ENCODE measurements around the gene CAMK2D. TPM values are rescaled to one million over a fixed set of nuclear protein-coding genes. Genes with fewer than 3 reads are reported as not detected.

Gene CAMK2D
- total RNA-seq, 4 donors from 2014 or later: 45.9 to 67.1 (median 56.2) TPM

- Histone ChIP-seq H3K27me3 (no peaks in the 10 kb centered on the region), H3K4me1 (peaks cover 0 to 40% (median 16%) of the 10 kb centered on the region in 3 donors), H3K27ac (no peak overlapping the region), H3K9me3 (no peaks in the 10 kb centered on the region), H3K4me3 (no peak overlapping the region), H3K36me3 (no peaks in the 10 kb centered on the region)
- ATAC-seq: no peak
- TF ChIP-seq EP300 (IDR thresholded peaks at IDR 0.05) (no peak), POLR2AphosphoS5 (IDR thresholded peaks at IDR 0.05) (no peak), POLR2A (IDR thresholded peaks at IDR 0.05) (no peak)
- TF ChIP-seq, protein P1, sequence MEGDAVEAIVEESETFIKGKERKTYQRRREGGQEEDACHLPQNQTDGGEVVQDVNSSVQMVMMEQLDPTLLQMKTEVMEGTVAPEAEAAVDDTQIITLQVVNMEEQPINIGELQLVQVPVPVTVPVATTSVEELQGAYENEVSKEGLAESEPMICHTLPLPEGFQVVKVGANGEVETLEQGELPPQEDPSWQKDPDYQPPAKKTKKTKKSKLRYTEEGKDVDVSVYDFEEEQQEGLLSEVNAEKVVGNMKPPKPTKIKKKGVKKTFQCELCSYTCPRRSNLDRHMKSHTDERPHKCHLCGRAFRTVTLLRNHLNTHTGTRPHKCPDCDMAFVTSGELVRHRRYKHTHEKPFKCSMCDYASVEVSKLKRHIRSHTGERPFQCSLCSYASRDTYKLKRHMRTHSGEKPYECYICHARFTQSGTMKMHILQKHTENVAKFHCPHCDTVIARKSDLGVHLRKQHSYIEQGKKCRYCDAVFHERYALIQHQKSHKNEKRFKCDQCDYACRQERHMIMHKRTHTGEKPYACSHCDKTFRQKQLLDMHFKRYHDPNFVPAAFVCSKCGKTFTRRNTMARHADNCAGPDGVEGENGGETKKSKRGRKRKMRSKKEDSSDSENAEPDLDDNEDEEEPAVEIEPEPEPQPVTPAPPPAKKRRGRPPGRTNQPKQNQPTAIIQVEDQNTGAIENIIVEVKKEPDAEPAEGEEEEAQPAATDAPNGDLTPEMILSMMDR (IDR thresholded peaks at IDR 0.05): no peak
Observed at GRCh38 chr4:113678641-113679040, 82.9 kb downstream of the CAMK2D start.

DNA sequence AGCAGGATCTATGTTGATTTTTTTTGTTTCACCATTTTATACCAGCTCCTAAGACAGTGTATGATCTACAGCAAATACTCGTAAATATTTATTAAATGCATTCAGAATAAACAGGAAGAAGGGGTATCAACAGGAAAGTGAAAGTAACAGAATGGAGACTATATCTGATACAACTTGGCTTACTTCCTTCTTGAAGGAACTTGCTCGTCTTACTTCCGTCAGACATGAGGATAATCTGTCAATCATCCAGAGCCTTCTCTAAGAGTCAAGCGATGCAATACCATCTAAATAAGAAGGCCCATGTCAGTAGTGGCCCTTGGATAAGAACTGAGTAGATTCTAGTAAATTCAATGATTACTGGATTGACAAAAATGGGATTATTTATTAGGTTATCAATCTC is 84.2 kb downstream of the CAMK2D start:
- Histone ChIP-seq H3K27ac (no peak overlapping the region), H3K4me1 (peaks cover 0 to 39% (median 12%) of the 10 kb centered on the region in 3 donors), H3K4me3 (no peak overlapping the region), H3K27me3 (no peaks in the 10 kb centered on the region), H3K36me3 (no peaks in the 10 kb centered on the region), H3K9me3 (no peaks in the 10 kb centered on the region)
- ATAC-seq: no peak
- 79 to 86% methylated on average over 4 of the region's 4 CpGs for WGBS, 2 donors (ENCODE audit: low coverage in 1 of 2)
- TF ChIP-seq EP300 (IDR thresholded peaks at IDR 0.05): no peak
- no peak for TF ChIP-seq POLR2AphosphoS5 (IDR thresholded peaks at IDR 0.05)
- TF ChIP-seq POLR2A (IDR thresholded peaks at IDR 0.05): no peak
- TF ChIP-seq, protein P1 (IDR thresholded peaks at IDR 0.05): no peak

- Histone ChIP-seq H3K27ac (no peak overlapping the region), H3K4me1 (peaks cover 0 to 39% (median 12%) of the 10 kb centered on the region in 3 donors), H3K27me3 (no peaks in the 10 kb centered on the region), H3K4me3 (no peak overlapping the region), H3K9me3 (peaks cover 0 to 2% (median 0%) of the 10 kb centered on the region in 3 donors), H3K36me3 (no peaks in the 10 kb centered on the region)
- 47 to 63% methylated on average over 2 of the region's 2 CpGs for WGBS, 2 donors (ENCODE audit: low coverage in 1 of 2)
- ATAC-seq: no peak
- TF ChIP-seq, protein P1 (IDR thresholded peaks at IDR 0.05): no peak
Observed at GRCh38 chr4:113675731-113676697, 85.5 kb downstream of the CAMK2D start.

GRCh38 chr4:113674733-113675132 is 86.8 kb downstream of the CAMK2D start:
- WGBS, 2 donors (ENCODE audit: low coverage in 1 of 2): 77 to 85% methylated on average over 2 of the region's 2 CpGs
- no peak for TF ChIP-seq POLR2AphosphoS5 (IDR thresholded peaks at IDR 0.05)
- Histone ChIP-seq H3K9me3 (peaks cover 0 to 2% (median 0%) of the 10 kb centered on the region in 3 donors), H3K4me1 (peaks cover 0 to 39% (median 12%) of the 10 kb centered on the region in 3 donors), H3K27me3 (no peaks in the 10 kb centered on the region), H3K27ac (no peak overlapping the region), H3K4me3 (no peak overlapping the region), H3K36me3 (no peaks in the 10 kb centered on the region)
- no peak for ATAC-seq

DNA sequence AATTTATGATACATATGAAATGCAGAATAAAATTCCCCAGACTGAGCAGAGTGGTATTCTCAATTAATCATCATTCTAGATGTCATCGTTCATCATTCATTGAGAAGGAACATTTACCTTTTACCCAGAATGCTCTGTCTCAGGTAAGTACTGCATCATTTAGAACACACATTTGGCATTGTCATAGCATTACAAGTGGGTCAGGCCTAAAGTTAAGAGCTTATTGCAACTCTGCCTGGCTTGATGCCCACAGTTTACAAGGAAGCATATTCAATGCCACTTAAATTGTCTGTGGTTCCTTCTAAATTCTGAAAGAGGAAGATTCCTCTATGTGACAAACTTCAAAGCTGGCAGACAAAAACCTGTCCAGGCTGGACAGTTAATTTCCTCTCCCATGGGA is 87.3 kb downstream of the CAMK2D start:
- H3K27me3 ChIP-seq: no peaks in the 10 kb centered on the region
- no peaks in the 10 kb centered on the region for H3K36me3 ChIP-seq
- ATAC-seq: no peak
- peaks cover 0 to 39% (median 12%) of the 10 kb centered on the region in 3 donors for H3K4me1 ChIP-seq
- 94 to 100% methylated on average over 1 of the region's 1 CpG for WGBS, 2 donors (ENCODE audit: low coverage in 1 of 2)
- no peak overlapping the region for H3K4me3 ChIP-seq
- peaks cover 0 to 2% (median 0%) of the 10 kb centered on the region in 3 donors for H3K9me3 ChIP-seq
- TF ChIP-seq, protein P1 (IDR thresholded peaks at IDR 0.05): no peak
- TF ChIP-seq POLR2AphosphoS5 (IDR thresholded peaks at IDR 0.05) (no peak), POLR2A (IDR thresholded peaks at IDR 0.05) (no peak), EP300 (IDR thresholded peaks at IDR 0.05) (no peak)
- H3K27ac ChIP-seq: no peak overlapping the region
